ENCODE data around the gene SRRT. TPM values are rescaled to one million over a fixed set of nuclear protein-coding genes. Genes with fewer than 3 reads are reported as not detected.

Gene SRRT
- total RNA-seq, 2 experiments from 2014 or later = 202 to 205 TPM

Other genes with a start within 250 kb of the SRRT start
- 1 to 10 TPM; 8.8 to 9.2 TPM for gene TFR2, start 233.6 kb upstream of the SRRT start, total RNA-seq
- gene ACTL6B, start 218.7 kb upstream of the SRRT start, total RNA-seq = not detected
- gene GNB2, start 201.4 kb upstream of the SRRT start, total RNA-seq = 100 to 1,000 TPM; 263 to 266 TPM
- gene GIGYF1, start 180.9 kb upstream of the SRRT start, total RNA-seq = 10 to 100 TPM; 43.4 to 47.4 TPM
- 10 to 100 TPM; 32.5 to 35.2 TPM for gene POP7, start 169.0 kb upstream of the SRRT start, total RNA-seq
- not detected for gene EPO, start 154.6 kb upstream of the SRRT start, total RNA-seq
- not detected for gene ZAN, start 141.5 kb upstream of the SRRT start, total RNA-seq
- gene EPHB4, start 47.6 kb upstream of the SRRT start, total RNA-seq = under 1 TPM; 0.60 TPM
- gene SLC12A9, start 22.4 kb upstream of the SRRT start, total RNA-seq = 10 to 100 TPM; 34.0 to 36.3 TPM
- 10 to 100 TPM; 28.9 to 30.1 TPM for gene TRIP6, start 7.7 kb upstream of the SRRT start, total RNA-seq
- gene UFSP1, start 14.6 kb downstream of the SRRT start, total RNA-seq = 1 to 10 TPM; 2.1 to 3.0 TPM
- under 1 TPM in 1 of 2 experiments, not detected in 1; 0.13 TPM for gene ACHE, start 20.8 kb downstream of the SRRT start, total RNA-seq
- gene MUC3A, start 74.4 kb downstream of the SRRT start, total RNA-seq = under 1 TPM in 1 of 2 experiments, not detected in 1; 0.20 TPM
- under 1 TPM in 1 of 2 experiments, not detected in 1; 0.50 TPM for gene MUC12, start 94.5 kb downstream of the SRRT start, total RNA-seq
- not detected for gene MUC17, start 145.0 kb downstream of the SRRT start, total RNA-seq
- 10 to 100 TPM; 72.6 to 72.7 TPM for gene TRIM56, start 210.4 kb downstream of the SRRT start, total RNA-seq

All from activated CD4-positive, alpha-beta memory T cell treated with anti-CD3 and anti-CD28 coated beads, Interleukin-2, amount 10 ng/mL, durations not matched to agents 7 days and 5 days (primary cell).